Measurements from ENCODE around the gene CHERP.

The CHERP gene

GRCh38 chr19:16542910-16543472, 754 bp upstream of the CHERP start:
- no peak for DNase-seq (ENCODE audit: low spot score)

DNA sequence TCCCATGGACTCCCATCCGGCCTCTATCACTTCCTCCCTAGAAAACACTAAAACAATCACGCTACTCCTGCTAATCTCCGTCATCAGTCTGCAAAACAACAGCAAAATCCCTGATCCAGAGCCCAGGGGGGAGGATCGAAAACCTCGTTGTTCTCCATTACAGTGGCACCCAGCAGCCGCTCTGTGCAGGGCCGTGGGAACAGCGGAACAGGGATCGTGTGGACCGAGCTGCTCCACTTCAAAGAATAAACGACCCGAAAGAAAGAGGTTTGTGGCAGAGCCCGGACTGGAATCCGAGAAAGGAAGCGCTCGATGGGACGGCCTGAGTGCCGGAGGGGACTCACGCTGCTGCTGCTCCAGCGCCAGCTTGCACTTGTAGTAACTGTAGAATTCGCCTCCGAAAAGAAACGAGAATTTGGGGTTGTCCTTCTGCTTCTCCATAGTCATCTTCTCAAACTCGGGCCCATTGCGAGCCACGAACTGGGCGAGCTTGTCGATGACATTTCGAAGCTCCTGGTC, 652 bp downstream of the CHERP start:
- no peak for DNase-seq (ENCODE audit: low spot score)

DNA sequence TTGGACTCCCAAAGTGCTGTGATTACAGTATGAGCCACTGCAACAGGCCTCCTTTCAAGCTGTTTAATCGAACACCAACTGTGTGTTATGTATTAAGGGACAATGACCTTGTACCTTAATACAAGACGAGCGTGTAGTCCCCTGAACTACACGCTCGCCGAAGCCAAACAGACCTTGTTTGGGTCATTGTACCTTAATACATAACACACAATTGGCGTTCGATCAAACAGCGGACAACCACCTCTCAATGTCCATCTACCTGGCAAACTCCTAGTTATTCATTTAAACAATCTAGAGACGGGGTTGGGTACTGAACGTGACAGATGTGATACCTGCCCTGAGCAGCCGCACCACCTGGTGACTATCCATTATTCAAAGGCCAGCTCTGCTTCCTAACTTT, 1.3 kb downstream of the CHERP start:
- DNase-seq (ENCODE audit: low spot score) = no peak

- no peak for DNase-seq (ENCODE audit: low spot score)
These were observed 5.1 kb downstream of the CHERP start for GRCh38 chr19:16537111-16537510.

- DNase-seq (ENCODE audit: low spot score) = no peak
These were observed 6.1 kb downstream of the CHERP start for GRCh38 chr19:16536130-16536529.

DNA sequence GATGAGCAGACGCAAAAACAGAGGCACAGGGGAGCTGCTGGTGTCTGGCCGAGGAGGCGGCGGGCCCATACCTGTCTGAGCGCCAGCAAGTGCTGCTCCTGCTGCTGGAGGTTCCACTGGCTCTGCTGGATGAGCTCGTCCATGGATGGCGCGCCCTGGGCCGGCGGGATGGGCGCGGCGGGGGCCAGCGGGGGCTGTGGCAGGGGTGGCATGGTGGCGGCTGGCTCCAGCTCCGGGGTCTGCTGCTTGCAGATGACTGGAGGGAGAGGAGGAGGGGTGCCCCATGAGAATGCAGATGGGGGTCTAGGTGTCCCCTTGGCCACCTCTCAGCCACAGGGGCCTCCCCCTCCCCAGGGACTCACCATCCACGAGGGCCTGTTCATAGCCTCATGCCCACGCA, 6.9 kb downstream of the CHERP start:
- no peak for DNase-seq (ENCODE audit: low spot score)

DNA sequence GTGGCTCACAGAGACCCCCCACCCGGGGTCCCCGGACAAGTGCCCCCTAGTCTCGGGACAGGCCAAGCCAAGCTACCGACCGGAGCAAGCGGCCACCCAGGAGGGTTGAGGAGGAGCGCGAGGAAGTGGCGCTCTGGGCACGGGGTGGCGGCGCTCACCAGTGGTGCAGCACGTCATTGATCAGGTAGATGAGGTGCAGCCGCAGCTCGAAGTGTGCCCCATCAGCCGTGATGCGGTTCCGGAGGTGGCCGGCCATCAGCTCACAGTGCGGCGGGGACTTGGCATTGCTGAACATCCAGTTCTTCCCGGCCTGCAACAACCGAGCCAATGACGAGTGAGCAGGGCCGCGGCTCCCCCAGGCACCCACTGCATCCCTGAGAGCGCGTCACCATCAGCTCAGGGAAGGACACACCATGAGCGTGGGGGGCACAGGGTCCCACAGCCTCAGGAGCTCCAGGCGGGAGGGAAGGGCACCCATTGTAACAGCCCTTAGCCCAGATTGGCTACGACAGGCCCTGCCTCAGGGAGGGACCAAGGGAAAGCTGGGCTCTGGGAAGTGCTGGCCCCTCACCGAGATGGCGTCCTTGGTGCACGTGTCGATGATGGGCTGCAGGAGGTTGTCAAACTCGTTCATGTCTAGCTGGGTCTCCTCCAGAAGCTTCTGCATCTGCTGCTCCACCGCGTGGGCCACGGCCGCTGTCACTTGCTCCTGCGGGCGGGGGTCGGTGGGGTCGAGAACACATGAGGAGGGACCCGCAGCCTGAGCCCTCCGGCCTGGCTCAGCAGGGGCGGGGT, 9.6 kb downstream of the CHERP start:
- DNase-seq (ENCODE audit: low spot score) = no peak

DNA sequence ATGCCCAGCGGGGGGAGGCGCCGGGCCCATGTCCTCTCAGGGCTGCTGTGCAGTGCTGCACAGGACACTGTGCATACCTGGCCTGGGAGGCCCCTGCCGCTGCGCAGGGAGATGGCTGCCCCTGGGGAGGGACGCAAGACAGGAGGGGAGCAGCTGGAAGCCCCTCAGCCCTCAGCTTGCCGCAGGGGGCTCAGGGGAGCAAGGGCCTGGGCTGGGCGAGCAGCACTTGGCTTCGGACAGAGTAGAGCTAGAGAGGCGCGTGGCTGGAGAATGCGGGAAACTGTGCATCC, 10.9 kb downstream of the CHERP start:
- no peak for DNase-seq (ENCODE audit: low spot score)

GRCh38 chr19:16530540-16531379, 11.5 kb downstream of the CHERP start:
- DNase-seq (ENCODE audit: low spot score) = no peak

- no peak for DNase-seq (ENCODE audit: low spot score)
These were observed 12.6 kb downstream of the CHERP start for GRCh38 chr19:16529466-16530144.

GRCh38 chr19:16527971-16528521, 14.2 kb downstream of the CHERP start:
- no peak for DNase-seq (ENCODE audit: low spot score)

DNA sequence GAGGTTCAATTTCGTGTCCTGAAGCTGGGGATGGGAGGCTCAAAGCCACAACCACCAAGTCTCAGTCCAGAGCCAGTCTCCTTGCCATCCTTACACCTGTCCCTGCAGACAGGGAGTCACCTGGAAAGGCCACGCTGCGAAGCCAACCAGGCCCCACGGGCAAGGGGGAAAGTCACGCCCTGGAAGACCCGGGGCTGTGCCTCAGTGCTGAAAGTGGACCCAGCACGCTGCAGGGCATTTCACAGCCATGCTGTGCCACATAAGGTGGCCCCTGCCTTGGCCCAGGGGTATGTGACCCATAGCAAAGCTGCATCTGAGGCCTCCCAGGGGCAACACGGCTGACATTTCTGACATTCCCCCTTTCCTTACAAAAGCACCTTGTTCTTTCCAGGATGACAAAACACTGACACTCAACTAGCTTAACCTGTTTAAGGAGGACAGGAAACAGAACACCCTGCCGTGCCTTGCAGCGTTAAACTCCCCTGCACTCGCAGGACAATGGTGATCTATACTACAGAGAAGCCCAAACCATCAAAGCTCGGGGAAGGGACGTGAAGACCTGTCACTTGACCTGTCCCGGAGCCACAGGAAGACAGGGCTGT, 14.8 kb downstream of the CHERP start:
- DNase-seq (ENCODE audit: low spot score) = no peak

DNA sequence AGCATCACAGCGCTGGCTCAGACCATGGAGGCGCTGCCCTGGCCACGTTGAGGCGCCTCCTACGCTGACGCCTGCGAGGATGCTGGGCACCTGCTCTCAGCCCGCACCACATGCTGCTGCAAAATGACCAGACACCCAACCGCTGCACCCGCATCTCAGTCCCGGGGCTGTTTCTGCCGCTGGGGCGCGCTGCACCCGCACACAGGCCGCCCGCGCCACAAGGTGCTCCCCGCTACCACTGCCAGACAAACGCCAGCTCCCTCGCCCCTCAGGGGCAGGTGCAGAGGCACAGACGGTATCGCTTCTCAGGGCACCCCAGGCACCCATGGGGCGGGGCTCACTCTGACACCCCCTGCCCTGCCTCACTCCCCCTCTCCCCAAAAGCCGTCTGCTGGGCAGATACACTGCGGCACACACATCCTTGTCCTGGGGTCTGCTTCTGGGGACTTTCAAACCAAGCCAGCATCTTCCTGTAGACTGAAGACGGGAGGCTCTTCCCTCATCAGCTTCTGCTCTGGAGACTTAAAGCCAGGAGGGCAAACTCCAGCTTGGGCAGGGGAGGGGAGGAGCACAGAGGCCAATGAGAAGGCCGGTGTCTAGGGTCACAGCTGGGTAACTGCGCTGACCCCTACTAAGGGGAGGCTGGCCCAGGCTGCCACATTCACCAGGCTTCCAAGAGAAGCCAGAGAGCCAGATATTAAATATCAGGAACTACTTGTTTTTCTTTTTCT, 16.3 kb downstream of the CHERP start:
- DNase-seq (ENCODE audit: low spot score) = no peak

DNA sequence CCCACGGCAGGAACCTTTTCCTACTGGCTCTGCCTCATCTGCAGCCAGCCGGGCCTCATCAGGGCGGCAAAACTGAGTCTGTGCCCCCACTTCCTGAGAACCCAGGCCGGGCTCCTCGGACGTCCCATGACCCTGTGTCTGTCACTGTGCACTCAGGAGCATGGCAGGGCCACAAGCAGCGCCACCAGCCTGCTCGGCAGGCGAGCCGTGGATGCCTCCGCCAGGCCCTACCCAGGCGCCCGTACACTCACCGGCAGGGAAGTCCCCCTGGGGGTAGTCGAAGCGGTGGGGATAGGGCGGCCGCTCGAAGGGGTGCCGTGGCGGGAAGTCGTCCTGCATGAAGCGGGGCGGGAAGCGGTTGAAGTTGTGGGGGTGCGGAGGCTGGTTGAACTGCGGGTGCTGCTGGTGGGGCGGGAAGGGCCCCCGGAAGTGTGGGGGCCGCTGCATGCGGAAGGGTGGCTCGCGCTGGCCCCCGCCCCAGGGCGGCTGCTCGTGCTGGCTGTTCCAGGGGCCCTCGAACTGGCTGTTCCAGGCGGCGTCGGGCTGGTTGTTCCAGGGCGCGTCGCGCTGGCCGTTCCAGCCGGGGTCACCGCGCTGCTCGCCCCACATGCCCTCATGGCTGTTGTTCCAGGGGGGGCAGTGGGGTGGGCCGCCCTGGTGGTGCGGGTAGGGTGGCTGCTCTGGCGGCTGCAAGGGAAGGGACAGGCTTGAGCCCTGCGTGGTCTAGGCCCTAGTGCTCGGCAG, 17.1 kb downstream of the CHERP start:
- DNase-seq (ENCODE audit: low spot score) = no peak

DNA sequence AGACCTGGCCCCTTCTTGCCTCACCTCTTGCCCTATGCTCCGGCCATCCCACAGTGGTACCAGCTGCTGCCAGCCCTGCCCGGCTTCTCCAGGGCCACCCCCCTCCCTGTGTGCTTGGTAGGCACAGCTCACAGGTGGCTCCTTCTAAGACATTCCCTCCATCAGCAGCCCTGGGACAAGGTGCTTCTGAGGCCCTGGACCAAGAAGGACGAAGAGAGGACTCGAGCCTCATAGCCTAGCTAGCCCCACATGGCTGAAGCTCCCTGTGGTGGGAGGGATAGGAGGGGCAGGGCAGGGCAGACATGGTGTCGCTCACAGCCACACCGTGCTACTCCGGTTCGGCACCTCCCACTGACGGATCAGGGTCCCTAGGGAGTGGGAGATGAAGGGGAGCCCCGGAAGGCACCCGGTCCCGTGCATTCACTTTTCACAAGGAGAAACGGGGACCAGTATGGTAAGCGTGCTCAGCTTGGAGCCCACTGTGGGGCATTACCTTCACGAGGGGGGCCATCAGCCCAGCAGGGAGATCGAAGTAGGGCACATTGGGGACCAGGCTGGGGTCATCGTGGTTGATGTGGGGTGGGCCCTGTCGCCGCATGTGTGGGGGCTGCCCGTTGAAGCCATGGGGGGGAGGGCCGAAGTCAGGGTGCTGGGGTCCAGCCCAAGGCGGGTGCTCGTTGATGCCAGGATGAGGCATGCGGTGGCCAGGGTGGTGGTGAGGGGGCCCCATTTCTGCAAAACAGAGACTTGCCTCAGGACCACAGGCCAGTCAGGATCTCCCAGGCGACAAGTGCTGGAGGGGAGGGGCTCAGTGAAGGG, 19.5 kb downstream of the CHERP start:
- DNase-seq (ENCODE audit: low spot score) = no peak

DNA sequence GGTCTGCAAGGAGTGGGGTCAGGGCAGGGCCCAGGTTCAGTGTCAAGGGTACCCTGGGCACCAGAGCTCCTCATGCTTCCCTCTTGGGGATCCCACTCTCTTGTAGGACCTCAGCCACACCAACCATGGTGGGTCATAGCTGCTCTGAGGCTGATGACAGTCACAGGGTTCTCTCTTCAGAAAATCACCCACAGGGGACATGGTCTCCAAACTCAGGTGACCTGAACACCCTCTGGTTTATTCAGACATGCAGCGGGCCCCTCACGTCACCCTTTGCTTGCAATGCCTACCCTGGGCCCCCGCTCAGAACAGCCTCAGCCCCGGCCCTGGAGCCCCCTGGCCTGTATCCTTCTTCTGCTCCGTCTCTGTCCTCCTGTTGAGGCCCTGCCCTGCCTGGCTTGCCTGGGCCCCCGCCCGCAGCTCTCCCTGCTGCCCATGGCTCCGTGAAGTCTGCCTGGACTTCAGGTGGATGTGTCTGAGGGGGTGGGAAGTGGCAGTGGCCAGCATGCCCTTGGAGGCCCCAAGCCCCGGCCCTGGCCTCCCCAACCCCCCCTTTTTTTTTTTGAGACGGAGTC, 20.4 kb downstream of the CHERP start:
- DNase-seq (ENCODE audit: low spot score) = no peak

- no peak for DNase-seq (ENCODE audit: low spot score)
These were observed 21.1 kb downstream of the CHERP start for GRCh38 chr19:16520986-16521624.
